Tibial nerve (tissue), 4 donors: ENCODE results near the gene IL36RN. TPM values are rescaled to one million over a fixed set of nuclear protein-coding genes. Genes with fewer than 3 reads are reported as not detected.

Source experiments
- DNase-seq, 2 donors: peaks; one replicate each; pipeline ENCODE4 v3.0.0-alpha.2; 2019; ENCODE audit warnings: low spot score in 2 of 2
- H3K27ac ChIP-seq, 4 donors: fragments of 200-600 bp; sonication (generic) in 3 of 4; one replicate each; pipeline ENCODE4 v1.5.1; 2017 to 2019; ENCODE audit warnings: mild to moderate bottlenecking in 1 of 4
- H3K27me3 ChIP-seq, 2 donors: fragments of 200-600 bp; sonication (generic) in 1 of 2; one replicate each; pipeline versions ENCODE4 v1.5.1 to v1.6.0; 2017 to 2019
- H3K36me3 ChIP-seq, 3 donors: fragments of 200-600 bp; sonication (generic); one replicate each; pipeline ENCODE4 v1.5.1; 2018 to 2019
- H3K4me1 ChIP-seq, 4 donors: fragments of 200-600 bp; sonication (generic) in 3 of 4; one replicate each; pipeline ENCODE4 v1.5.1; 2017 to 2019
- H3K4me3 ChIP-seq, 4 donors: fragments of 200-600 bp; sonication (generic) in 3 of 4; one replicate each; pipeline ENCODE4 v1.5.1; 2017 to 2019; ENCODE audit warnings: mild to moderate bottlenecking in 1 of 4, moderate library complexity in 1 of 4
- H3K9me3 ChIP-seq, 4 donors: fragments of 200-600 bp; sonication (generic) in 3 of 4; one replicate each; pipeline ENCODE4 v1.5.1; 2017 to 2019
- CTCF ChIP-seq, 5 experiments: fragments of 200-600 bp in 3 of 5; fragments of 450-650 bp in 2 of 5; sonication (generic) in 3 of 5; IDR thresholded peaks; one replicate each; pipeline ENCODE4 v1.5.1; 2016 to 2019; ENCODE audit warnings: antibody characterized with exemption in 5 of 5, mild to moderate bottlenecking in 3 of 5, moderate library complexity in 2 of 5
- EP300 ChIP-seq, 2 donors: sonication (generic); formaldehyde crosslinking; IDR thresholded peaks; one replicate each; pipeline ENCODE4 v1.6.1; 2017; ENCODE audit warnings: antibody characterized with exemption in 2 of 2, mild to moderate bottlenecking in 1 of 2
- POLR2A ChIP-seq, 2 donors: fragments of 450-650 bp; IDR thresholded peaks; one replicate each; pipeline ENCODE4 v1.6.1; 2017; ENCODE audit warnings: antibody characterized with exemption in 2 of 2, mild to moderate bottlenecking in 2 of 2, moderate library complexity in 2 of 2
- WGBS, 2 donors: methylation state at CpG; one replicate each; pipeline ENCODE4 v1.1.5; 2018; 5-methylcytosine and 5-hydroxymethylcytosine counted together
- total RNA-seq, 4 donors: library from RNA; depleted of rRNA; stranded (reverse); fragments of >200 nt; gene quantifications; one replicate each; pipeline ENCODE4 v1.1.0, GENCODE V29; 2016

Gene IL36RN
- total RNA-seq, 4 donors from 2014 or later: not detected

- no peaks in the 10 kb centered on the region for H3K4me1 ChIP-seq
- H3K4me3 ChIP-seq: no peak within 1 kb of the TSS
- H3K27ac ChIP-seq: no peak within 1 kb of the TSS
- H3K36me3 ChIP-seq: no peaks in the 10 kb centered on the region
- no peak for TF ChIP-seq POLR2A (IDR thresholded peaks at IDR 0.05)
- TF ChIP-seq EP300 (IDR thresholded peaks at IDR 0.05): no peak
- TF ChIP-seq CTCF (IDR thresholded peaks at IDR 0.05): no peak
- 75 to 76% methylated on average over 6 of the region's 6 CpGs for WGBS, 2 donors
- no peaks in the 10 kb centered on the region for H3K27me3 ChIP-seq
- DNase-seq: no peak
- peaks cover 0 to 24% (median 0%) of the 10 kb centered on the region in 4 donors for H3K9me3 ChIP-seq
Measured at GRCh38 chr2:113052396-113052917, 6.5 kb upstream of the IL36RN start, which contains the start of gene IL36B. Gene IL36B, minus strand, starts transcription at chr2:113052867.

- Histone ChIP-seq H3K27ac (no peak overlapping the region), H3K9me3 (peaks cover 0 to 24% (median 0%) of the 10 kb centered on the region in 4 donors), H3K4me3 (no peak overlapping the region), H3K27me3 (no peaks in the 10 kb centered on the region), H3K36me3 (no peaks in the 10 kb centered on the region), H3K4me1 (no peaks in the 10 kb centered on the region)
- DNase-seq: no peak
- WGBS, 2 donors: 70 to 83% methylated on average over 3 of the region's 3 CpGs
- TF ChIP-seq POLR2A (IDR thresholded peaks at IDR 0.05) (no peak), EP300 (IDR thresholded peaks at IDR 0.05) (no peak), CTCF (IDR thresholded peaks at IDR 0.05) (no peak)
Measured at GRCh38 chr2:113053666-113054065, 5.3 kb upstream of the IL36RN start.

GRCh38 chr2:113054066-113054465, 4.9 kb upstream of the IL36RN start:
- DNase-seq: no peak
- no peak overlapping the region for H3K27ac ChIP-seq
- H3K36me3 ChIP-seq: no peaks in the 10 kb centered on the region
- TF ChIP-seq CTCF (IDR thresholded peaks at IDR 0.05) (no peak), POLR2A (IDR thresholded peaks at IDR 0.05) (no peak), EP300 (IDR thresholded peaks at IDR 0.05) (no peak)
- no peaks in the 10 kb centered on the region for H3K27me3 ChIP-seq
- peaks cover 0 to 24% (median 0%) of the 10 kb centered on the region in 4 donors for H3K9me3 ChIP-seq
- H3K4me1 ChIP-seq: no peaks in the 10 kb centered on the region
- H3K4me3 ChIP-seq: no peak overlapping the region

DNA sequence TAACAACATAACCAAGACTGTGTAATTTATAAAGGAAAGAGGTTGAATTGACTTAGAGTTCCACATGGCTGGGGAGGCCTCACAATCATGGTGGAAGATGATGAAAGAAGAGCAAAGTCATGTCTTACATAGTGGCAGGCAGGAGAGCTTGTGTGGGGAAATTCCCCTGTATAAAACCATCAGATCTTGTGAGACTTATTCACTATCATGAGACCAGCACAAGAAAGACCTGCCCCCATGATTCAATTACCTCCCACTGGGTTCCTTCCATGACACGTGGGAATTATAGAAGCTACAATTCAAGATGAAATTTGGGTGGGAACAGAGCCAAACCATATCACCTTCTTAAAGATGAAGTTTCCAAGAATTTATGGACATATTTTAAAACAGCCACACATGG, 2.5 kb upstream of the IL36RN start:
- Histone ChIP-seq H3K9me3 (peaks cover 0 to 16% (median 0%) of the 10 kb centered on the region in 4 donors), H3K4me3 (no peak overlapping the region), H3K27me3 (no peaks in the 10 kb centered on the region), H3K27ac (no peak overlapping the region), H3K36me3 (no peaks in the 10 kb centered on the region), H3K4me1 (no peaks in the 10 kb centered on the region)
- TF ChIP-seq CTCF (IDR thresholded peaks at IDR 0.05) (no peak), POLR2A (IDR thresholded peaks at IDR 0.05) (no peak), EP300 (IDR thresholded peaks at IDR 0.05) (no peak)
- WGBS, 2 donors: 50 to 63% methylated on average over 1 of the region's 1 CpG
- DNase-seq: no peak

GRCh38 chr2:113057117-113057516, 1.9 kb upstream of the IL36RN start:
- Histone ChIP-seq H3K4me3 (no peak overlapping the region), H3K9me3 (peaks cover 0 to 16% (median 0%) of the 10 kb centered on the region in 4 donors), H3K36me3 (no peaks in the 10 kb centered on the region), H3K4me1 (no peaks in the 10 kb centered on the region), H3K27ac (no peak overlapping the region), H3K27me3 (no peaks in the 10 kb centered on the region)
- 40 to 50% methylated on average over 1 of the region's 1 CpG for WGBS, 2 donors
- TF ChIP-seq CTCF (IDR thresholded peaks at IDR 0.05): no peak
- TF ChIP-seq POLR2A (IDR thresholded peaks at IDR 0.05): no peak
- TF ChIP-seq EP300 (IDR thresholded peaks at IDR 0.05): no peak
- no peak for DNase-seq
